T1000 (cell line): ENCODE data around the gene CRTC2.

Experiments used
- DNase-seq: peaks from one replicate; lab custom pipeline; 2025; ENCODE audit warnings: mixed read lengths; lab: John Stamatoyannopoulos, UW

The CRTC2 gene

DNA sequence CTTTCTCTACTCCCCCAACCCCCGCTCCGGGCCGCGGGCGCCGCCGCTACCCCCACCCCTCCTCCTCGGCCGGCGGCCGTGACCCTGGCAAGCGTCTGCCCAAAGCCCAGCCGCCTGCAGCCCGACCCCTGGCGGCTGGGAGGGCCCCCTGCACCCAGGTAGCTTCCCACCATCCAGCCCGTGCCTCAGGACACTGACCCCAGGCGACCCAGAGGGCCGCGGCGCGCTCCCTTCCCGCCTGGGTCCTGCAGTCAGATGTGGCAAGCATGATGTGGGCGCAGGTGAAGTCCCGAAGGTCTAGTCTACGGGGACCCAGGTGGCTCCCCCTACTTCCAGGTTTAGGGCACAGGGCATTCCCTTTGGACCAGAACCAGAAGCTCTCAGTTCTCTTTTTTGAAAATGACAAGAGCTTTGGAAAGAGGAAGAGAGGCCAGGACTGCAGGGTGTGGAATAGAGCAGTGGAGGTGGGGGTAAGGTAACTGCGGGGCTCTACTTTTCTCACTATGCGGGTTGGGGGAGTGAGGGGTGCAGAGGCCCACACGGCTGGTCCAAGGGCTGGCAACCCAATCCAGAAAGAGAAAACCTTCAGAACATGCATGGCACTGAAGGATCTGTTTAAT, 11.7 kb downstream of the CRTC2 start, which contains the start of gene DENND4B:
Gene DENND4B, minus strand, starts transcription at position 97 of the 620 bp plus-strand sequence. CDS start 2,344 bp downstream, outside the sequence.
- peak; percentile 60 for DNase-seq

DNA sequence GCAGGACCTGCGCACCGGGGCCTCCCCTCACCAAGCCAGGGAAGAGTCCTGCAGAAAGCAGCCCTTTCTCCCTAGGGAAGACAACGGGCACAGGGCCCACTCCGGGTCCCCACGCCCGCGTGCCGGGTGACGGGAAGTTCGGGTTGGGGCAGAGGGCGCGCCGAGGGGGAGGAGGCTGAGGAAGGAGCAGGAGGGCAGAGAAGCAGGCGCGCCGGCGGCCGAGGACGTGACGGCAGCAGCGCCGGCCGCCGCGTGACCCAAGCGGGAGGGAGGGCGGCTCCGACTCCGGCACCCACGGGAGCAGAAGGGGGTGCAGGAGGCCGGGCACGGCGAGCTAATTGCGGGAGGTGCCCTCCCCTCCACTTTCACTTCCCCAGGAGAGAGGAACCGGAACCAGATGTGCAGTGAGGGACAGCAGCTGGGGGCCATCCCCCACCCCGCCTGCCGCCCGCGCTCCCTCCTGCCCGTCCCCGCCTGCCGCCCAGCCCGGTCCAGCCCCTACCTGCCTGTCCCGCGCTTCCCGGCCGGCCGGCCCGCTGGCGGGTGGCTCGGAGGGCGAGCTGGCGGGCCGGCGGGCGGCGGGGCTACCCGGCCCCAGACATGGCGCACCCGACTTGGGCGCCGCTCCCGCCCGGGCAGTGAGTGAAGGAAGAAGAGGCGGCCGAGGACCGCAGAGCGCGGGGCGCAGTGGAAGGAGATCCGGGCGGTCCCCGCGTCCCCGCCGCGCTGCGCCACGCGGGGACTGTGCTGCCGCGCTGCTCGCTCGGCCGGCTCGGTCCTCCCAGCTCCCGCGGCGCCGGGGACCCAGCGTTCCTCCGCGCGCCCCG, 12.4 kb downstream of the CRTC2 start:
- DNase-seq, result peak; percentile 38

DNA sequence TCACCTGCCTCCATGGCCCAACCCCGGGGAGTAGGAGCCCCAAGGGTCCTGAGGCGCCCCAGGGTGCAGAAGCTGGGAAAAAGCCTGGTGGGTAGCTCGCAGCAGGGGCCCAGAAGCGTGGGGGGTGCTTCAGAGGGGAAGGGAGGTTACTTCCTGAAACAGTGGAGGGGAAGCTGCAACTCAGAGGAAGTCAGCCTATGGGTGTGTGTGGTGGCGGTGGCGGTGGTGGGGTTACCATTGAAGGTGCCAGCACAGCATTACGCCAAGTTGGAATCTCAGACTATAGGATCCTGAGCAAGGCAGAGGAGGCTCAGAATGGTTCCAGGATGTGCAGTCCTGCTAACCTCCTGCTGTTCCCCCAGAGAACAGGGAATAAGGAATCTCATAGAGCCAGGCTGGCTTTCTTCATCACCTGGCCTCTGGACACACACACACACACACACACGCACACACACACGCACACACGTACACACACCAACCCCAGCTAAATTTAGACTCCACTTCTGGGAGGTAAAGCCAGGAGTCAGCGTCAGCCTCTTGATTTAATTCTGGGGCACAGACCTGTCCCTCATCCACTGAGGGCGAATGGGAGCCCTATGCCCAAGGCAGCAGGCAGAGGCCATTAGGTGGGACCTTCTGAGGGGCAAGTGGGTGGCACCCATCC, 13.1 kb downstream of the CRTC2 start:
- DNase-seq, result no peak

DNA sequence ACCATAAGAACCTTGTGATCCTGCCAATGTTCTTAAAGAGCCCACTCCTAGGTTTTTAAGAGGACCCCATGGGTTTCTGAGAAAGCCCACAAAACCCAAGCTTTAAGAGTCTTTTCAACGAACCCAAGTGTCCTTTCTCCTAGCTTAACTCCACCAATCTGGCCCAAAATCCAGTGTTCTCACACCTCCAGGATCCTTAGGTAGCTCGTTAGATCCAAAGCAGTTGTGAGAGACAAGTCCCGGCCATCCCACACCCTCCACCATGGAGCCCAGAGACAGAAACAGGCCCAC, 13.6 kb downstream of the CRTC2 start:
- no peak for DNase-seq

DNA sequence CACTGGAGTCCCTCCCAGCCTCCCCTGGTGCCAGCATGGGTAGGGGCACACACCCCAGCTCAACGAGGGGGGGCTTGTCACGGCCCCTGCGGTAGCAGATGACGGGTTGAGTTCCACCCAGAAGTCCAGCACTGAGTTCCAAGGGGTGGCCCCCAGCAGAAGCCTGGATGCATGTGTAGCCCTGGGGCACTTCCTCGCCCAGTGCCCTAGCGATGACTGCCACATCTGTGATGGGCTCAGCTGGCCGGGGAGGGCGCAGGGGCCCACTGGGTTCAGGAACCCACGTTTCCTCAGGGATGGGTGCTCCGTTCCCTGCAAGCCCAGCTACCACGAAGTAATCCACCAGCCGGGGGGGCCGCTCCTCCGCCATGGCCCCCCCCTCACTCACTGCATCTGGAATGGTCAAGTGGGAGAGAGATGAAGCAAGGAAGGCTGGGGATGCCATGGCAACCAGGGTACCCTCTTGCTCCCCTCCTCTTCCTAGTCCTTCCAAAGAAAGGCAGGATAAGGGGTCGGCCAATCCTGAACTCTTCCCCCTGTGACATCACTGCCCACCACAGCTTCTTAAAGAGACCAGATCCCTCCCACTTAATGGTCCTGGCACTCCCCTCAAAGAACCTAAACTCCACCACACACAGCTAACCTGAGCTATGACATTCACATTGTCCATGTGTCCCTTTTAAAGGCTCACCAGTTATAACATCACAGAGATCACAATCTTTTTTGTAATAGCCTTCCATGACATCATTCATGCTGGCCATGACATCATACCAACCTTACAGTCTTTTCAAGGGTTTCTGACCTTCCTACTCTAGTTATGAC, 14.2 kb downstream of the CRTC2 start:
- no peak for DNase-seq

DNA sequence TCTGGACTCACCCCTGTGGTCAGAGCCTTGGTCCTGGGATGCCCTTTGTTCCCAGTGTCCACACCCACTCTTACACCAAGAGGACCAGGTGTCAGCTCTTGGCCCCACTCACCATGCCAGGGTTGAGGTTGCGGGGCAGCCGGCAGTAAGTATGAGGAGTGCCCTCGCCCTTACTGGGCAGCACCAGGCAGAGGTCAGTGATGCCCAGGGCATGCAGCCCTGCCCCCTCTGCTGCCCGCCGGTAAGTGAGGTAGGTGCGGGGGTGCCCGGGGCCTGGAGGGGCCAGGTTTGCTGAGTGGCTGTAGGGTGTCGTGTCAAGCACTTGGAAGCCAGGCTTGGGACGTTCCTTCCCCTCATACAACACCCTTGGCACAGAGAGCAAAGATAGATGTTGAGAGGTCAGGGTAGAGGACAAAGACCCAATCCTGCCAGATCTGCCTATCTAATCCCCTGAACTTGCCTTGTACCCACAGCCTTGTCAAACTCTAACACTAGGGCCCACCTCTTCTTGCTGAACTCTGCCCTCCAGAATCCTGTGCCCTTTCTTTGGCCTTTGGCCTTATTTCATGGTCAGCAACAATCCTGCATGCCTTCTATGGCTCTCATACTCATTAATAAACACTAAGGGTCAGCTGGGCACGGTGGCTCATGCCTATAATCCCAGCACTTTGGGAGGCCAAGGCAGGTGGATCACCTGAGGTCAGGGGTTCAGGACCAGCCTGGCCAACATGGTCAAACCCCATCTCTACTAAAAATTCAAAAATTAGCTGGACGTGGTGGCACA, 15.5 kb downstream of the CRTC2 start:
- no peak for DNase-seq

DNA sequence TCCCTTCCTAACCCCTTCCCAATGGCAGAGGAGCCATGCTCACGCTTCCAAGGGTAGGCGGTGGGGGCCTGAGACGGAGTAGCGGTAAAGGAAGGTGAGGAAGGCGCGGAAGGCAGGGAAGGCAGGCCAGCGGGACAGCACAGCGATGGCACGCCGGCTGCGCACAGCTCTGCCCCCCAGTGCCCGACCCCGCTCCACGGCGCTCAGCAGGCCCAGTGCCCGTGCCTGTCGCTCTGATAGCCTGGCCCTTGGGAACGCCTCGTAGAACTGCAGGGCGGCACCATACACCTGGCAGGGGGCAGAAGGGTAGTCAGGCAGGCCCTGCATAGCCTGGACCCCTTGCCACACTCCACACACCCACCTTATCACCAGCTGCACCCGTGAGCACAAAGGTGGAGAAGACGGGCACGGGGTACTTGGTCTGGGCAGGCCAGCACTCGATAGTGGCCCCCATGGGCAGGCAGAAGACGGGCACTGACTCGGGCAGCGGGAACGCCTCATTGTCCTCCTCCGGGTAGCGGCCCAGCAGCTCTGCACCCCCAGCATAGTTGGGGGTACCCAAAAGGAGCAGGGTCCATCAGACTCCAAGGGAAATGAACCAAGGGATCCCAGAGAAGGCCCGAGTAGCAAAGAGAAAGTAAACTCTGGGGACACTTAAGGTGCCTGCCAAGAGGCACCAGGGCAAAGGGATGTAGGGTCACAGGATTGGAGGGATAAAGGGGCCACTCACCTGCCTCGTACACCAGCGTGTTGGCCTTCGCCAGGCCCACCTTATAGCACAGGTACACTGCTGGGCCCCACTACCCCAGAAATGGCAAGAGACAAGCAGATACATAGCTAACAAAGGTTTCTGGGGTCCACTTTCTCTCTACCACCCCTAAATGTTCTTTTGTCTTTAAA, 16.3 kb downstream of the CRTC2 start:
- DNase-seq, result no peak

DNA sequence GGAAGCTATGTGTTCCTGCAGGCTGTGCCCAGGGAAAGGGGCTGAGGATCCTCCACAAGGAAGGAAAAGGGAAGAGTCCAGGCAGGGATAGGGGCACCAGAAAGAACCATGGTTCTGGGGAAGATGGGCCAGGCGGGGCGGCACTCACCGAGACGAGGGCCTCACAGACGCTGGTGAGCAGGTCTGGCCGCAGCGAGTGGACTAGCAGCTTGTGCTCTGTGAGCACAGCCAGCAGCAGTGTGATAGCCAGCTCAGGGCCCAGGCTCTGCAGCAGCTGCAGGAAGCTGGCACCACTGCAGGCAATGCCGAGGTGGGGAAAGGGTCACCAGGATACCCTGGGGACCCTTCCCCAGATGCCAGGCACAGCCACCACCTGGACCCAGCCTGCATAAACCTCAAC, 17.7 kb downstream of the CRTC2 start:
- DNase-seq, result no peak

DNA sequence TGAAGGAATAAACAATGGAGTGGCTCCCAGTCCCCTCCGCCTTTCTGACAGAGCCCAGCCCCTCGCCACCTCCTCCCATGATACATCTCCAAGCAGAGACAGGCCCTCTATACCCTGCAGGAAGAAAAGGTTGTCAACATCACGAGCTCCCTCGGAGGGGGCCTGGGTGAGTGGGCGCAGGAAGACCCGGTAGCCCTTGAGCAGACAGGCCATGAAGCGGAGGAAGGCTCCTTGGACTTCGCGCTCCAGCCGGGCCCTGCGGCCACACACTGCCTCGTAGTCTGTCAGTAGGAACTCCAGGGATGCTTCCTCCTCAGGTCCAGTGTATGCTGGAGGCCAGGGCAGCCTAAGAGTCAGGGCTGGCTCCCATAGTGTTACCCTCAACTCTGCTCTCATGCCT, 18.9 kb downstream of the CRTC2 start:
- DNase-seq, result no peak

DNA sequence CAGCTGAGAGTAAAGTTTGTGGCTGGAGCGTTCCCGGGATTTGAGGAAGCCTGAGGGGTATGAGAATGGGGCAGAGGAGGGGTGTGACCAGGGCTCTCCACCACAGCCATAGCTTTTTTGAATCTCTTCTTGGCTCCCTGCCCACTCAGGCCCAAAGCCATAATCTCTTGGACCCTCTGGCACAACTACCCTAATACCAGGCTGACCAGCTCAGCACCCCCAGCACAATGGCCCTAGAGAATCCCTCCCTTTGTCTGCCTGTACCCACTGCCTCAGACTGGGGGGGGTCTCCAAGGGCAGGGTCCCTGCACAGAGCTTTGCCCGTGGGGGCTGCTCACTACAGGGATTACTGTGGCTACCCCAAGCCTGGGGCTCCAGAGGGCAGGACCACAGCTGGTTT, 19.4 kb downstream of the CRTC2 start:
- no peak for DNase-seq

DNA sequence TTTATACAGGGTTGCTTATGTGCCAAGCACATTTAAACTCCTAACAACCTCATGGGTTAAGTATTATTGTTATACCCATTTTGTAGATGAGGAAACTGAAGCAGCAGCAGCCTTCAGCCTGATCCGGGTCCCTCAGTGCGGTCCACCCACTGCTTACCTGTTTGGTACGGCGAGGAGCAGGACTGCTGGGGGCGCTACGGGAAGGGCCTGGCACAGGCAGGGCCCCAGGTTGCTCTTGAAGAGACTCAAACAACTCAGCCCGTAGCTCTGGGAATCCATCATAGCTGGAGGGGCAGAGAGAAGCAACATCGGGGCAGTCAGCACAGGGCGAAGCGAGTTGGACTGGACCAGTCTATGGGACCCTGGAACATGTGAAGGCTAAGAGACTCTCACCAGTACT, 21.1 kb downstream of the CRTC2 start:
- DNase-seq, result no peak

DNA sequence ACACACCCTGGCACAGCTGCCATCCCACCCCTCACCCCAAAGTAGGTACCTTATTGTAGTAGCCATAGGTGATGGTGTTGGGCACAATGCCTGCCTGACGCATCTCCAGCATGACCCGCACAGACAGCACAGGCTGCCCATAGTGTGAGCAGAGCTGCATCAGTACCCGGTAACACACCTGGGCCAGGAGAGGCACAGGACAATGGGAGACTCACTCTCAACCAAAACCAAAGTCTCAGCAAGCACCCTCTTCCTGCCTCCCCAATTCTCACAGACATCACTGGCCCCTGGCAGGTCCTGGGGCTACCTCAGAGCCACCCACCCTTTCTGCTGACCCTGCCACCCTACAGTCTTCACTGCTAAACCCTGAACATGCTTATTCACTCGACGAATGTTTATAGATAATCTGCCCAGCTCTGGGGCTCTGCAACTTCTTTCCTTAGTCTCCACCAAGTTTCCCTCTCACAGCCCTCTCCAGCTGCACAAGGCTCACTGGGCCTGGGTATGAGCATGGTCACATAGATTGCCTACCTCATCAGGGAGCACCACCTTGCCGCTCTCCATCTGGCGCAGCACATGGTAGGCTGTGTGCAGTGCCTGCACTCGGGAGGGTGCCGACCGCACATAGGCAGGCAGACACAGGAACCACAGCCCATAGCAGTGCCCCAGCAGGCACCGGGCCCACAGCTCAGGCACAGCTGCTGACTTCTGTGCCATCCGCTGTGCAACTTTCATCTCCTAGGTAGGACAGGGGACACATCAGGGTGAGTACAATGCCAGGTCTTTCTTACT, 22.2 kb downstream of the CRTC2 start:
- no peak for DNase-seq

DNA sequence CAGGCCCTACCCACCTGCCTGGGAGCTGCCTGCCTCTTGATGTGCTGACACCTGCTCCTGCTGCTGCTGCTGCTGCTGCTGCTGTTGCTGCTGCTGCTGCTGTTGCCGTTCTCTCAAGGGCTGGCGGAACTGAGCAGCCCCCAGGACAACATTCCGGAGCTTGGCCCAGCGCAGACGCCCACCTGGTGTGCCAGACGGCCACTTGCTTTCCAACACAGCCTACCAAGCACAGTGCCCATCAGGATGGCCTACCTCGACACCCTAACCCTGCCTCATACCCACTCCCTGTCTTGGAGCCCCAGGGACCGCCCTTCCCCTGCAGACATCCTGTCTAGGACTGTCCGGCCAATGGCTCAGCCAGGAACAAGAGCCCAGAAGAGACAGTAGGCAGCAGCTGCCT, 23.7 kb downstream of the CRTC2 start:
- no peak for DNase-seq

DNA sequence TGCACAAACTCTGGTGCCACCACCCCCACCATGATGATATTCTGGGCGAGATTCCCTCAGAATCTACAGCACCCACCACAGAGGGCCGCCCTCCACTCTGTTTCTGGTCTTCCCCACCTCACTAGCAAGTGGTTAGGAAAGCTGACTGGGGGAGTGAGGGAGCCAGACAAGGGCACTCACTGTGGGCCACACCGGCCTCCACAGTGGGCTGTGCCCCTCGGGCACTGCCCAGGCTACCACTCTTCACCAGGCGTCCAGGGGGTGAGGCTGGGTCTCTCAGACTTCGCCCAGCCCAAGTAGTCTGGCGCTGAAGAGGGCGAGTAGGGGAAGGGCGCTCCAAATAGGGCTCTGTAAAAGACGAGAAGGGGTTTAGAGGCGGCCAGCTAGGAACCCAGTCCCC, 24.5 kb downstream of the CRTC2 start:
- no peak for DNase-seq

DNA sequence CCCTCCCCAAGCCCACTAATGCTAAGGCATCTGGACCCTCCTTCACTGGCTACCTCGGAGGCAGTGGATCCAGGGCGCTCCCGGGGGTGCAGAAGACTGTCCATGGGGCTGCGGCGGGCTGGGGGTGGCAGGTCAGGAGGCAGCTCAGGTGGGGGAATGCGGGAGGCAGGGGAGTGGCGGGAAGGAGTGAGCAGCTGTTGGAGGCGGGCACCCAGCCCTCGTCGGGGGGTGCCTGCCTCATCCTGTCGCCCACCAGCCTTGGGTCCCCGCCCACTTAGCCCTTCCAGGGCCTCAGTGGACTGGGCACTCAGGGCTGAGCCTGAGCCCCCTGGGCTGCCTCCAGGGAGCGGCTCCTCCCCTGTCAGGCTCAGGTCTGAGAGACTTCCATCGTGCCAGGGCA, 25.0 kb downstream of the CRTC2 start:
- no peak for DNase-seq

DNA sequence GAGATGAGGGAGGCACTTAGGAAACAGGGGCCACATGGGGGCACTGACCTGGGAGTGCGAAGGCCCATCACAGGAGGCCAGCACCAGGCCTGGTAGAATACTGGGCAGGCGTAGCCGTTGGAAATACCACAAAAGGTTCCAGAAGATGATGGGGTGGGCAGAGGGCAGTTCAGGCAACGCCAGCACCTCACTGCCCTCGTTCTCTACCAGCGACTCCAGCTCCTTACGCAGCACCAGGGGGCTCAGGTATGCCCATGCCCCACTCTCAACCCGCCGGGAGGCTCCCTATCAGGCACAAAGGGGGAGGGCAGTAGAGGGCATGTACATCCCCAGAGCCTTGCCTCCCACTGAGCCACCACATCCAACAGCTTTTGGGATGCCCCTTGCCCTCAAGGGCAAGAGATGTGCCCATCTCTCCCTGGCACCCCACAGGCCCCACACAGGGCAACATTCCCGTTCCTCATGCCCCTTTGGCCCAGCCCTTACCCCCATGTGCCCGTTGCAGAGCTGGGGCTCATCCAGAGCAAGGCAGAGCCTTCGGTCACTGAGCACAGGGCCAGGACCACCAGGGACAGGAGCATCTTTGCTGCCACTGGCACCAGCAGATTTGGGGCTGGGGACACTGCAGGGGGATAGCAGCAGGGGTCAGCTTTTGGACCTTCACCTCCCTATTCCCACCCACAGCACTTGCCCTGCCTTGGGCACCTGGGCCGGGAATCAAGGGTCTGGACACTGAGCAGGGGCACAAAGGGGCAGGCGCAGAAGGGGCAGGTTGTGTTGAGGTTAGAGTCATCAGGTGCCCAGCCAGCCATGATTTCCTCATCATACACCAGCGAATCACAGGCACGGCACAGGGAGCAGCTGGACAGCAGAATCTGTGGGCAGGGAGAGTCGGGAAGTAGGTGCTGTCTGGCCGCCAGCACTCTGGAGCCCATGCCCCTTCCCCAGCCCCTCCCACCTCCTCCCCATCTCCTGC, 26.0 kb downstream of the CRTC2 start:
- DNase-seq, result no peak

DNA sequence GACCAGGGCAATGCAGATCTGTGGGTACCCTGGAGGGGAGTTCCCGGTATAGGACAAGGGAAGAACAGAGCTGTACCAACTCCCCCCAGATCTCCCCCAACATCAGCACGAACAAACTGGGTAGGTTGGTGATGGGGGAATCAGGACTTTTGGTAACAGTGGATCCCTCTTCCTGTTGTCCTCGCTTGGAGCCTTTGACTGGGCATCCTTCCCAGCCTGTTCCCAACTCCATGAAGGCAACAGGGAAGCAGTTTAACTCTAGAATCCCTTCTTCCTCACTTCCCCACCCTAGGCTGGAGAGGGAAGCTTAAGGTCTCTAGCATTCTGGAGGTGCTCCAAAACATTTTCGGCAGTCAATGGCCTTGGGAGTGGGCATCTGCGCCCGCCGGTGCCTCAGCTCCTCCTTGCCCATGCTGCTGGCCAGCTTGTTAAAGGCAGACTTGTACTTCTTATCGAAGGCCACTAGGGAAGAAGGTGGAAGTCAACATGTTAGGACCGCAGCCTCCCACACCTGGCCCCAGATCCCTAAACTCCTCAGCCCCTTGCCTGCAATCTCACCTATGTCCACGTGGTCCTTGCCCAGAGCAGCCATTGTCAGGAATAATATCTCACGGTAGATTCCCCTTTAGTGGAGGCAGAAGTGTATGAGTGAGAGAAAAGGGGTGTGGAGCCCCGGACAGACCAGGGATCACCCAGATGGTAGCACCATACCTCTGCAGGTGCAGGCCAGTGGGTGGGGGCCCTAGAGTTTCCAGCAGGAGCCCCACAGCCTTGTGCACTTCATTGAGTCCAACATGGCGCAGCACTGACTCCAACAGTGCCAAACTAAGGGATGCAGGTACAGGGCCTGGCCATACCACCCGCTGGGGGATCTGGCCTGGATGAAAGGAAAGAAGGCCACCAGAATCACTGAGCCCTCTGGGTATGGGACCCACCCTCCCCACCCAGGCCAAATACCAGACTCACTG, 28.1 kb downstream of the CRTC2 start:
- no peak for DNase-seq
